ENCODE measurements around the gene SERPINA5. TPM values are rescaled to one million over a fixed set of nuclear protein-coding genes. Genes with fewer than 3 reads are reported as not detected.

SERPINA5 gene
- total and polyA plus RNA-seq, 2 of the 13 experiments (the other 11 are each of a cell fraction or from before 2014, with no cell fraction given): 449 to 498 TPM

DNA sequence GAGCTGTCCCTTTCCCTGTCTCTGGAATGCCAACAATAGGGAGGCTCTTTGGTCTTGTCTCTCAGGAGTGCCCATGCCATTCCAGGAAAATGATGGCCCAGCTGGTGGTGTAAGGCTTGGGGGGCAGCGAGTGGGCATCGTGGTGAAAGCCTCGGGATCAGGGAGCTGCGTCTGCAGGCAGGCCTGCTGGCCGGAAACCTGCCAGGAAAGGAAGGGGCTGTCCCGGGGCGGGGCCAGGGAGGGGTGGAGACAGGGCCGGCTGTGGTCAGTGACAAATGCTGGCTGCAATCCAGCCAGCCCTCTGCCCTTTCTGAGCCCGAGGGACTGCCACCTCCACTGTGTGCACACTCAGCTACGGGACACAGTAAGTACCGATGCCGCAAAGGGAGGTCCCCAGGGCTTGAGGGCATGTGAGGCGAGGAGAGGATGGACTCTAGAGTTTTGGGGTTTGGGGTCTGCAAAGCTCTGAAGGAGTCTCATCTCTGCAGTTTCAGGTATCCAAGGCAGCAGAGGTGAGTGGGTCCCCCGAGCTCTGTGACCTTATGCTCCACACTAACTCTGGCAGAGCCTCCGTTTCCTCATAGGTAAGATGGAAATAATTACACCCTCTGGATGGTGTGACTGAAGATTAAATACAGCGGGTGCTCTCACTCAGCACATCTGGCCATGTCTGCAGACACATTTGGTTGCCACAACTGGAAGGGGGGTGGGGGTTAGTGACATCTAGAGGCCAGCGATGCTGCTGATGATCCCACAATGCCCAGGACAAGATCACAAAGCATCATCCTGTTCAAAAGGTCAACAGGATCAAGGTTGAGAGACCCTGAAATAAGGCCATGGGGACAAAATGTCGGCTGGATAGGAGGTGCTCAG lies at the start of gene SERPINA5 (continued):
- TF ChIP-seq, protein P1, sequence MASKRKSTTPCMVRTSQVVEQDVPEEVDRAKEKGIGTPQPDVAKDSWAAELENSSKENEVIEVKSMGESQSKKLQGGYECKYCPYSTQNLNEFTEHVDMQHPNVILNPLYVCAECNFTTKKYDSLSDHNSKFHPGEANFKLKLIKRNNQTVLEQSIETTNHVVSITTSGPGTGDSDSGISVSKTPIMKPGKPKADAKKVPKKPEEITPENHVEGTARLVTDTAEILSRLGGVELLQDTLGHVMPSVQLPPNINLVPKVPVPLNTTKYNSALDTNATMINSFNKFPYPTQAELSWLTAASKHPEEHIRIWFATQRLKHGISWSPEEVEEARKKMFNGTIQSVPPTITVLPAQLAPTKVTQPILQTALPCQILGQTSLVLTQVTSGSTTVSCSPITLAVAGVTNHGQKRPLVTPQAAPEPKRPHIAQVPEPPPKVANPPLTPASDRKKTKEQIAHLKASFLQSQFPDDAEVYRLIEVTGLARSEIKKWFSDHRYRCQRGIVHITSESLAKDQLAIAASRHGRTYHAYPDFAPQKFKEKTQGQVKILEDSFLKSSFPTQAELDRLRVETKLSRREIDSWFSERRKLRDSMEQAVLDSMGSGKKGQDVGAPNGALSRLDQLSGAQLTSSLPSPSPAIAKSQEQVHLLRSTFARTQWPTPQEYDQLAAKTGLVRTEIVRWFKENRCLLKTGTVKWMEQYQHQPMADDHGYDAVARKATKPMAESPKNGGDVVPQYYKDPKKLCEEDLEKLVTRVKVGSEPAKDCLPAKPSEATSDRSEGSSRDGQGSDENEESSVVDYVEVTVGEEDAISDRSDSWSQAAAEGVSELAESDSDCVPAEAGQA (IDR thresholded peaks at IDR 0.05; ENCODE audit: low read depth): no peak
- TF ChIP-seq, protein P1 (CRISPR knock-in tag; IDR thresholded peaks at IDR 0.05; ENCODE audit: borderline replicate concordance): no peak
- TF ChIP-seq KLF6 (CRISPR knock-in tag; IDR thresholded peaks at IDR 0.05): peak; percentile 65
- TF ChIP-seq ZNF224 (CRISPR knock-in tag; IDR thresholded peaks at IDR 0.05): 0 out of 2 replicates have a peak, but pooled peaks have one; percentile 60
- no peak for TF ChIP-seq SIX4 (CRISPR knock-in tag; IDR thresholded peaks at IDR 0.05)
- TF ChIP-seq, protein P2, sequence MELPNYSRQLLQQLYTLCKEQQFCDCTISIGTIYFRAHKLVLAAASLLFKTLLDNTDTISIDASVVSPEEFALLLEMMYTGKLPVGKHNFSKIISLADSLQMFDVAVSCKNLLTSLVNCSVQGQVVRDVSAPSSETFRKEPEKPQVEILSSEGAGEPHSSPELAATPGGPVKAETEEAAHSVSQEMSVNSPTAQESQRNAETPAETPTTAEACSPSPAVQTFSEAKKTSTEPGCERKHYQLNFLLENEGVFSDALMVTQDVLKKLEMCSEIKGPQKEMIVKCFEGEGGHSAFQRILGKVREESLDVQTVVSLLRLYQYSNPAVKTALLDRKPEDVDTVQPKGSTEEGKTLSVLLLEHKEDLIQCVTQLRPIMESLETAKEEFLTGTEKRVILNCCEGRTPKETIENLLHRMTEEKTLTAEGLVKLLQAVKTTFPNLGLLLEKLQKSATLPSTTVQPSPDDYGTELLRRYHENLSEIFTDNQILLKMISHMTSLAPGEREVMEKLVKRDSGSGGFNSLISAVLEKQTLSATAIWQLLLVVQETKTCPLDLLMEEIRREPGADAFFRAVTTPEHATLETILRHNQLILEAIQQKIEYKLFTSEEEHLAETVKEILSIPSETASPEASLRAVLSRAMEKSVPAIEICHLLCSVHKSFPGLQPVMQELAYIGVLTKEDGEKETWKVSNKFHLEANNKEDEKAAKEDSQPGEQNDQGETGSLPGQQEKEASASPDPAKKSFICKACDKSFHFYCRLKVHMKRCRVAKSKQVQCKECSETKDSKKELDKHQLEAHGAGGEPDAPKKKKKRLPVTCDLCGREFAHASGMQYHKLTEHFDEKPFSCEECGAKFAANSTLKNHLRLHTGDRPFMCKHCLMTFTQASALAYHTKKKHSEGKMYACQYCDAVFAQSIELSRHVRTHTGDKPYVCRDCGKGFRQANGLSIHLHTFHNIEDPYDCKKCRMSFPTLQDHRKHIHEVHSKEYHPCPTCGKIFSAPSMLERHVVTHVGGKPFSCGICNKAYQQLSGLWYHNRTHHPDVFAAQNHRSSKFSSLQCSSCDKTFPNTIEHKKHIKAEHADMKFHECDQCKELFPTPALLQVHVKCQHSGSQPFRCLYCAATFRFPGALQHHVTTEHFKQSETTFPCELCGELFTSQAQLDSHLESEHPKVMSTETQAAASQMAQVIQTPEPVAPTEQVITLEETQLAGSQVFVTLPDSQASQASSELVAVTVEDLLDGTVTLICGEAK (IDR thresholded peaks at IDR 0.05): no peak
- TF ChIP-seq, protein P2 (CRISPR knock-in tag; IDR thresholded peaks at IDR 0.05): peak; percentile 66
- TF ChIP-seq GTF3A (CRISPR knock-in tag; conservative IDR thresholded peaks at IDR 0.05): no peak
- TF ChIP-seq ZNF598 (CRISPR knock-in tag; IDR thresholded peaks at IDR 0.05; ENCODE audit: borderline replicate concordance): no peak
- peak; percentile 19; the same call in 1 of the 2 replicates for TF ChIP-seq ZNF605 (CRISPR knock-in tag; IDR thresholded peaks at IDR 0.05)
- TF ChIP-seq JARID2 (CRISPR knock-in tag; IDR thresholded peaks at IDR 0.05; ENCODE audit: insufficient replicate concordance): no peak
- TF ChIP-seq SP1 (IDR thresholded peaks at IDR 0.05): no peak
- TF ChIP-seq SP1 (CRISPR knock-in tag; IDR thresholded peaks at IDR 0.05): peak; percentile 67; the same call in 1 of the 2 replicates
- peak; percentile 44; the same call in 1 of the 2 replicates for TF ChIP-seq ZNF383 (CRISPR knock-in tag; IDR thresholded peaks at IDR 0.05; ENCODE audit: borderline replicate concordance)
- TF ChIP-seq ZBTB1 (CRISPR knock-in tag; IDR thresholded peaks at IDR 0.05; ENCODE audit: borderline replicate concordance): no peak
